GM18505 (cell line): Measurements from ENCODE around the gene SSBP2.
"Not testable (repeated sequence)": the region's sequence is repeated elsewhere in the genome, so short reads cannot be mapped to it uniquely, and the experiment has no call there.

Experiments
- ATAC-seq: cut with Tn5 transposase; IDR thresholded peaks from one replicate; pipeline ENCODE4 v1.9.1; 2021; ENCODE audit not compliant: unreplicated experiment
- POLR2A ChIP-seq: IDR thresholded peaks from 4 replicates; pipeline ENCODE4 v1.6.1; 2011; ENCODE audit warnings: borderline replicate concordance; ENCODE audit not compliant: insufficient read depth, insufficient read length; ENCODE audit errors: extremely low read depth

The SSBP2 gene

DNA sequence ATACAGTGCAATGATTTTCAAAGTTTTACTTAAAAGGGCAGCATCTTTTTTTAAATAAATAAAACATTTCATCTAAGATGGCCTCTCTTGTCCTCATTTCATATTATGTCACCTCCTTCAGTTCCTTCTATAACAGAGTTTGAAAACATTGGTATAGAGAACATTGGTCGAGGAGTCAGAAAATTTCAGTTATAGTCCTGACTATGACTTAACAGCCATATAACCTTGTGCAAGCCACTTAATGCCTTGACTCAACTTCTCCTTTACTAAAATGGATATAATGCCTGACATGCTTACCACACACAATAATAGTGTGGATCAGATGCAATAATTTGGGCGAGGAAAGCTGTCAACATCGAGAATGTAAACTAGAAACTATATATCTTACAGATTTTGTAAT is 22.6 kb downstream of the SSBP2 start:
- no peak for TF ChIP-seq POLR2A
- ATAC-seq, result no peak

DNA sequence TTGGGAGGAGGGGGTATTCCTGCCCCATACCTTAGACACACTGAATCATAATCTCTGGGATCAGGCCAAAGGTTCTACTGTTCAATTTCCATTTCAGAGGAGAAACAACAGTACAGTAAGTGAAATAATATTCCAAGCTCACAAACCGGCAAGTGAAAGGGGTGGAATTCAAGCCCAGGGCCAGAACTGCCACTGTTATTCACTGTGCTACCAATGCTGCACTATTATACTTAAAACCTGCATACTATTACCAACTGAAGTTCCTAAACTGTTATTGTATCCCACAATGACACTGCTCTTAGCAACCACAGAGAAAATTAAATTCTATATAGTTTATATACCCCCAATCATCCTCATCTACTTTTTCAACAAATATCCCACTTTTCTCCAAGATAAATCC is 24.6 kb downstream of the SSBP2 start:
- no peak for ATAC-seq
- TF ChIP-seq POLR2A, result no peak

DNA sequence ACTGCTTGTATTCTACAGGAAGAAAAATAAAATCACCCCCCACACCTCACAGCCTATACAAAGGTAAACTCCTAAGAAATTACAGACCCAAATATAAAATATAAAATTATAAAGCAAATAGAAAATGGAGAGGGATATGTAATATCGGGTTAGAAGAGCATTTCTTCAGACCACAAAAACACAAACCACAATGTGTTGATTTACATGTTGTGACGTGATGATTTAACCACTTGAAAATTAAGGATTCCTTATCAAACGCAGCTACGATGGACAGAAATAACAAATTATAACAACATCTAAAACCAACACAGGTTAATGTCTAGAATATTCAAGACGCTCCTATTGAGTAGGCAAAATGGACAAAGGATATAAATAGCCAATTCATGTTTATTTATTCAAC is 26.3 kb downstream of the SSBP2 start:
- ATAC-seq, result no peak
- TF ChIP-seq POLR2A, result no peak

DNA sequence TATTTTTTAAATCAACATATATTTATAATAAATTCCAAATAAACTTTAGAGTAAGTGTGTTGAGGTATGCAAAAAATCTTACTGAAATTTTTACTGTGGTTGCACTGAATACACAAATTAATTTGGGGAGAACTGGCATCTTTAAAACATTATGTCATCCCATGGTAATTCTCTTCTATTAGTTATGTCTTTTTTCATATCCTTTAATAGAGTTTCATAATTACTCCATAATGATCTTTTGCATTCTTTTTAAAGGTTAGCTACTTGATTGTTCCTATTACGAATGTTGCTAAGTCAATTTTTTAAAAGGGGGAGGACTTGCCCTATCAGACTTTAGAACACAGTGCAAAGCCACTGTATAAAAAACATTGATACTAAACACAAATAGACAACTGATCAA is 26.8 kb downstream of the SSBP2 start:
- no peak for TF ChIP-seq POLR2A
- ATAC-seq, result no peak

DNA sequence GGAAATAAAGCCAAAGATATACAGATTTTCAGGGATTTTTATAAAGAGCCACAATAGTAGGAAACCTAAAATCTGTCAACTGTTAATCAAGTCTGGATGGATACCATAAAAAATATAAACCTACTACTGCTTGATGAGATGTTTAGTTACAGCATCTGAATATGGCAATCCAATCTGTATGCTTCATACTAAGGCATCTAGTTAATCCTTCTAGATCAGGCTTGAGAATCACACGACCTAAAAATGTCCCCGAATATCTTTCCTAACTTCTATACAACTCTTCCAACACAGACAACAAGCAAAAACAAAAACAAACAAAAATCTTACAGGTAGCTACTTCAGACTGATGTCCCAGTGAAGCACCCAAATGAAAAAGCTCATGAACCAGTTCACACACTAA is 29.8 kb downstream of the SSBP2 start:
- no peak for ATAC-seq
- no peak for TF ChIP-seq POLR2A

DNA sequence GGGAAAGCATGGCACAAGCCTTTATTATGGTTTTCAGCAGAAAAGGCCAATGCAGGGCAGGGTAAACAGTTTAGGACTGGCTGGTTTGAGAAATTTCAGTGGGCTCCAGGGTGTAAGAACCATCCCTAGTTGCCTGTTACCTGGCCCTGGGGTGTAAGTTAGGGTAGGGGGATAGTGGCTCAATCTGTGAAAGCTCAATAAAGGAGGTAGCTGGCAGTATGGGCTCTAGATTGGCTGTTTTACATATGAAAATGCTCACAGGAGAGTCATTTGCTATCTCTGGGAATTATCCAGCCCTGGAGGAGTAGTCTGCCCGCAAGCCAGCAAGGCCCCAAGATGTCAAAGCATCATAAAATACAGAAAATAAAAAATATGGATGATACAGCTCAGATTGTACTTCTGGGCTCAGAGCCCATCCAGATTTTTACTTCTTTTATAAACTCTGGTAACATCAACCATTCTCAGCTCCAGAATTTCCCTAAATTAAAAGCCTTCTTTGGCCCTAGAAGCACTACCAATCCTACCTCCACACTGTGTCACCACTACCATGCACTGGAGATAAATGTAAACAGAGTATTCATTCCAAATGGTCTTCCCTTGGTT is 31.1 kb downstream of the SSBP2 start:
- TF ChIP-seq POLR2A, result no peak
- no peak for ATAC-seq

DNA sequence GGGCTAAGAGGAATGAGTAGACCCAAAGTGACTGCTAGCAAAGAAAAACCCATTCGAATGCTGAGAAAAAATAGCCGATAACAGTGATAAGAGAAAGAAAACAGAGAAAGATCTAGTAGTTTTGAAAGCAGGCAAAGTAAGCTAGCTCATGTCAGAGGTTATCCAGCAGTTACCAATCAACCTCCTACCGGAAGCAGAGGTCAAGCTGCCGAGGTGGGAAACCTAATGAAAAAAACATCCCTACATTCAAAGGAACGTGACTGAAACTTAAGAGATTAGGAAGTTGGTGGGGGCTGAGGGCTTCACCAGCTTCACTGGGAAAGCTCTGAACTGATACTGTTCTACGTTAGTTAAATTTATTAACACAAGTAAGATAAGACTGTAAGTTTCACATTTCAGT is 32.6 kb downstream of the SSBP2 start:
- TF ChIP-seq POLR2A, result no peak
- no peak for ATAC-seq

DNA sequence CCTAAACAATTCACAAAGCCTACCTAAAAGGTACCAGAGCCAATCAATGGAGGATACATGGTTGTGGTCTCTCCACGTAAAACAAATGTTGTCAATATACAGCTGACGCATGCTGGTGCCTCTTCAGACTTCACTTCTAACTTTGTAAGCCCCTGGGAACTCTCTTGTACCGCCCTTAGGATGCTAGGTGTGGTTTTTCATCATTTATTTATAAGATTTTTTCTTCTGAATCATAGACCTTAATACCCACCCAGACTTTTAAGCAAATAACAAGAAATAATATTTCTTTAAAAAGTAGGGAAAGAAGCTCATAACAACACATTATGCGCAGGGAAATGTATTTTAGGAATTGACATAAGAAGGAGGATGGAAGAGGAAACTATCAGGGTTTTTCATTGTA is 33.0 kb downstream of the SSBP2 start:
- no peak for TF ChIP-seq POLR2A
- no peak for ATAC-seq

DNA sequence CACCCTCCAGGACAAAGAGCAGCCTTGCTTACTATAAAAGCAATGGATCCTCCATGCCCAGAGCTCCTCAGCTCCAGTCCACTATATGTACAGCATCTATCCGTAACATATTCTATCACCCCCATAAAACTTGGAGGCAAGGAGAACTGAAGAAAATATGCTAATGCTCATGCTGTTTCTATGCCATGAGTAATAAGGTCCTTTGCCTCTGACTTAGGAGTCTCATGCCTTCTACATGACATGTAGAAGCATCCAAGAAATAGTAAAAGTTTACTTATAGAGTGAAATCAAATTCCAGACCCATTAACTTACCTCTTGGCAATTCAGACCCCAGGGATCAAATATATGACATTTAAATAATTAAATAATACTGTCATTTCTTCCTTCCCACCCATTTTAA is 33.7 kb downstream of the SSBP2 start:
- ATAC-seq, result no peak
- TF ChIP-seq POLR2A, result no peak

DNA sequence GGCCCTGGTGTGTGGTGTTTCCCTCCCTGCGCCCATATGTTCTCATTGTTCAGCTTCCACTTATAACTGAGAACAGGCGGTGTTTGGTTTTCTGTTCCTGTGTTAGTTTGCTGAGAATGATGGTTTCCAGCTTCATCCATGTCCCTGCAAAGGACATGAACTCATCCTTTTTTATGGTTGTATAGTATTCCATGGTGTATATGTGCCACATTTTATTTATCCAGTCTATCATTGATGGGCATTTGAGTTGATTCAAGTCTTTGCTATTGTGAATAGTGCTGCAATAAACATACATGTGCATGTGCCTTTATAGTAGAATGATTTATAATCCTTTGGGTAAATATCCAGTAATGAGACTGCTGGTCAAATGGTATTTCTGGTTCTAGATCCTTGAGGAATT is 36.8 kb downstream of the SSBP2 start:
- ATAC-seq, result not testable (repeated sequence)

DNA sequence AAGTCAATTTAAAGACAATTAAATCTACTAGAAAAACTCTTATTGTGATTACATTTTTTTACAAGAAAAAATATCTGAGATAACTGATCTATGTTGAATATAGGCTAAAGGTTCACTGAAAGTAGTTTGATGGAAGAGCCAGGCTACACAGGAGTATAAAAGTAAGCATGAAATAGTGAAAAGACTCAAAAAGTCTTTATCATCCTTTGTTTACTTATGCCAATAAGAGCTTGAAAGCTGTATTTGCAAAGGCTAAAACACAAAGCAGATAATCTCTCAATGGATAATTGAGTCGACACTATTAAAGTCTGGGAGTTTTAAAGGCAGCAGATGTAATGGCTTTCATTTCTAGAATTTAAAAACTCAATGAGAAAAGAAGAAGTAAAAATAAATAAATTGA is 42.0 kb downstream of the SSBP2 start:
- no peak for TF ChIP-seq POLR2A
- ATAC-seq, result no peak

DNA sequence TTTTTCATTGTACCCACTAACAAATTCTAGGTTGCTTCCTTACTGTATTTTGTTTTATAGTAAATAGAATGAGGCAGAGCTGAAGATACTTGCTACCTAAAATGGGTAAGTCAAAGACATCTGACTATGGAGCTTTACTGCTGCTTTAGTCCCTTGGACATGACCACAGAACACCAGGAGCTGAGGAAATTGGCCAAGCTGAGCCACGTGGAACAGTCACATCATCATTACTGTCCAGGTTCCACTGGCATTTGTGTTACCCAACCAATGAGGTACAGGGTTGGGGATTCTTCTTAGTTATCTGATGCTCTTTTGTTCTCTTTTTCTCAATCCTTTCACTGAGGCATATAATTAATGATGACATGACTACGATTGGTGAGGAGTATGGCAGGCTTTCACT is 47.1 kb downstream of the SSBP2 start:
- ATAC-seq, result no peak
- no peak for TF ChIP-seq POLR2A

DNA sequence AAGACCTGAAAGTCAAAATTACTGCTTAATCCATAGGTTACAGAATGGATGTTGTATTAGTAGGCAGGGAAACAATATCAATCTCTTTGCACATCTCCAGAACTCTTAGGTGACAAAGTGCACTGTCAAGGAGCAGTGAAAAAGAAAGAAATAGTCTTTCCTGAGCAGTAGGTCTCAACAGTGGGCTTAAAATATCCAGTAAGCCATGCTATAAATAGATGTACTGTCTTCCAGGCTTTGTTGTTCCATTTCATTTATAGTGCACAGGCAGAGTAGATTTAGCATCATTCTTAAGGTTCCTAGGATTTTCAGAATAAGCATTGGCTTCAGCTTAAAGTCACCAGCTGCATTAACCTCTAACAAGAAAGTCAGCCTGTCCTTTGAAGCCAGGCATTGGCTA is 50.7 kb downstream of the SSBP2 start:
- TF ChIP-seq POLR2A, result no peak
- no peak for ATAC-seq

DNA sequence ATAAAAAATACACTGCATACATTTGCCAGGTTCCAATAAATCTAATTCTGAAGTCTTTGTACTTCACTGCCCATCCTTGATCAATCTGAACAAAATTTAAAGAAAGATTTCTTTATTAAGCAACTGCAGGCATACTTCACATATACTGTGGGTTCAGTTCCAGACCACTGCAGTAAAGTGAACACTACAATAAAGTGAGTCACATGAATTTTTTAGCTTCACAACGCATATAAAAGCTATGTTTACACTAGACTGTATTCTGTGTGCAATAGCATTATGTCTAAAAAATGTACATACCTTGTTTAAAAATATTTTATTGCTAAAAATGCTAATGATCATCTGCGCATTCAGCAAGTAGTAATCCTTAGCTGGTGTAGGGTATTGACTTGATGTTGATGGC is 52.1 kb downstream of the SSBP2 start:
- TF ChIP-seq POLR2A, result no peak
- ATAC-seq, result no peak
